CD4-positive, alpha-beta T cell treated with Interferon gamma for 1 hour (primary cell): ENCODE measurements around the gene RGS6.
A peak's percentile ranks its signal among the peaks of the same experiment; 100 is the strongest.

Source experiments
- DNase-seq: peaks from one replicate; pipeline ENCODE4 v3.0.0-alpha.2; 2020

RGS6 gene

DNA sequence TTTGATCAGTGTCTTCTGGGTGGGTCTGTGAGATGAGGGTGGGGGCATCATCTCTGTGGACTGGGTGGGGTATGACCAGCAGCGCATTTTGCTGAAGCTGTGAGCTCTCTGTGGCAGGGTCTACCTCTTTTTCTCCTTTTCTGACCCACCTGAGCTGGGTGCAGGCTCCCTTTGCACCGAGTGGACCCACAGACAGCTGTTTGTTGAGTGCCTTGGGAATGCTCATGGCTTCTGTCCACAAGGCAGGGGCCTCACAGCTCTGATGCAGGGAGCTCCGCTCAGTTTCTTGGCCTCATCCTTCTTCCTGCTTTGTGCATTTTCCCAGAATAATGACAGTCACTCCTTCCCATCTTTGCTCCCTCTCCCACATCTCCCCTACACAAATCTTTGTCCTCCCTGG, 581.1 kb downstream of the RGS6 start:
- no peak for DNase-seq

DNA sequence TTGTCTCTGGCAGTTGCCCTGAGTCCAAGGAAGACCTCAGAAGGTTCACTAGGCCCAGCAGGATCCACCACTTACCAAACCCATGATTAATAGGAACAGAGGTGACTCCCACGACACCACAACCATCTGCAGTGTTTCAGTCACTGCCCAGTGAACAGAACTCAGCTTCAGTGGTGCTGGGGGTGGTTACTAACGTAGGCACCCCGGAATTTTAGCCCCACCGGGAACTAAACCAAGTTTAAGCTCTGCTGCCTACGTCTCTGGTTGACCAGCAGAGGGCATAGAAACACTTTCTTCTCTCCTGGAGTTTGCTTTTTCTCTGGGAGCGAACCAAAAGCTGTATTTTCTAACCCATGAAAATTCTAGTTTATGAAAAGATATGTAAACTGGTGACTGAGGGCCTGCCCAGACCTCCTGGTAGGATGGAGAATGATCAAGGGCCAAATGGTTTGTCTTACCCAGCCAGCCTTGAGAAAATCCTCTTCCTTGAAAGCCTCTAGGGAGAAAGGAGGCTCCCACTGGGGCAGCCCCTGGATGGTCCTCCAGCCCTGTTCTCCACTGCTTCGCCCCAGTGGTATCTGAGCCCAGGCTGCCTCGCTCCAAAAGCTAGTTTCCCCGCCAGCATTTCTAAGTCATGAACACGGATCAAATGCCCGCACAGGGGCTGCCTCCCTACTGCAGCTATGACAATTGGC, 581.9 kb downstream of the RGS6 start:
- DNase-seq, result no peak

DNA sequence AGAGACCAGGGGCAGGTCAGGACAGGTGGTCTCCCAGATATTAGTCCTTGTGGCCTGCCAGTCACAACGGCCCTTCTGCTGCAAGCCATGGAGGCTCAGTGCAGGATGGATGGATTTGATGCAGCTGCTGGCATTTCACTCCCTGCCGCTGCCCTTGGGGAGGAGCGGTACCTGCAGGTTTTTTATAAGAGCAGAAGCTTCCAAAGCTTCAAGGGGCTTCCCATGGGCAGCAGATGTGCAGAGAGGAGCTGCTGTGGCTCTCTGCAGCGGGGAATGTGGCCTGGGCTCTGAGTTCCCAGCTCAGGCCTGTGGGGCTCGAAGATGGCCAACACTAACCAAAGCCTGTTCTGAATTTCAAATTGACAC, 582.4 kb downstream of the RGS6 start:
- no peak for DNase-seq

DNA sequence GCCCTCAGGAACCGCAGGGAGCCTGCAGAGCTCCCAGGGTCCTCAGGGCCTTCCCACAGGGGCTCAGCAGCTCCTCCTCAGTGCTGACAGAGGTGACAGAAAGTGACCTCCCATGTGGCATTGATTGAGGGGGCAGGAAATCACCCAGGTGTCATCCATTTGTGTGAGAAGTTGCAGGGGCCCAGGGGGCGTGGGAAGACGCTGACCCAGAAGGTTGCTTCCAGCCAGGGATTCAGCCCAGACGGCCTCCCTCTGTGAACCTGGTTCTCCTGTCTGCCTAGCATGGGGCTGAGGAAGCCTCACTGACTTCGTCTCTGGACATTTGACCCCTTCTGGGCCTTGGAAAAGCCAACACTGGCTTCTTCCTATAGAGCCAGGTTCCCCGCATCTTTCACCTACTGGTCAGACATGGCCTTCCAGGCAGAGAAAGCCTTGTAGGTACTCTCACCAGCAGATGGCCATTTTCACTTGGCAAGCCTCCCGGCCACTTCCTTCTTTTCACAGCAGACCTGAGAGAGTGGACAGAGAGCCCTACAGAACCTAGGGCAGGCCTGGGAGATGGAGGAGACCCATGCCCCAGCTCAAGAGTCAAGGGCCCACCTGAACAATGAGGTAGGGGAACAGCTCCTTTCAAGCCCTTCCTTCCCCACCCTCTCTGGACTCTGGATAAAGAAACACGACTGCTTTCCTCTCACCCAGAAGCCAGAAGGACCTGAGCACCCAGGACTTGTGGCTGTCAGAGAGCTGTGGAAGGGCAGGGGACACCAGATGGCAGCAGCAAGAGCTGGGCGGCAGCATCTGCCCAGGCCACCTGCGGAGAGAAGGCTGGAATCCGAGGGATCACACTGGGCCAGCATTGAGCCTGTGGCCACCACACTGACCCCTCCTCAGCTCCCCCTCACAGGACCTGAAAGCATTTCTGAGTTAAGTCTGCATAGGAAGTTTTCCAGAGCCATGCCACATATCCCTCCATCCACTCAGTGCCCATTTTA, 583.8 kb downstream of the RGS6 start:
- DNase-seq, result no peak

DNA sequence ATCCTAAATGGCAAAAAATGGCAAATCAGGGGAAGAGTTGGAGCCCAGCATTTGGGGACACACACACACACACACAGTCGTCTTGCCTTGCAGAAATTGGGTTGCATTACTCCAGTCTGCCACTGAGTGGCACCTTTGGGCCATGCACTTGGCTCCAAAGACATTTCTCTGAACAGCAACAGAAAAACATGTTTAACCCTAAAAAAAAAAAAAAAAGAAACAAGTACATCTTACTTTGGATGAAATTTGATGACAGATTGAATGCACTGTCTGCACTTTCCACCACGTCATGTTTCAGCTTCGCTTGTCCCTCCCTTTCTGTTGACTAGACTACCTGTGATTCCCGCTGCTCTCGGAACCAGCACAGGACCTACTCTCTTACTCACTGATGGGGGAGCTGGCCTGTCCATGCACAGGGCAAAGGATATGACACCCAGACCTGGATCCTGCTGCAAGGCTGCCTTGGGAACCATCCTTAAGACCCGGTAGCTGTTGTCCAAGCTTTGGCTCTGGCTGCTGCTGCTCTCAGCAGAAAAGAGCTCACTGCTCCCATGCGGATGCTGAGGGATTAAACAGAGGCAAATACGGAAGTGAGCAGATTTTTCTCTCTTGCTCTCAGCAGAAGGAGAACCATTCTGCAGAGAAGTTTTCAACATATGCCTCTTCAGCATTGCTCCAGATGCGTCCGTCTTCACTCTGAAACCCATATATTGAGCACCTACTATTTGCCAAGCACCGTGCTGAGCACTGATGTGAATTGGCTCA, 584.9 kb downstream of the RGS6 start:
- DNase-seq, result peak; percentile 72

DNA sequence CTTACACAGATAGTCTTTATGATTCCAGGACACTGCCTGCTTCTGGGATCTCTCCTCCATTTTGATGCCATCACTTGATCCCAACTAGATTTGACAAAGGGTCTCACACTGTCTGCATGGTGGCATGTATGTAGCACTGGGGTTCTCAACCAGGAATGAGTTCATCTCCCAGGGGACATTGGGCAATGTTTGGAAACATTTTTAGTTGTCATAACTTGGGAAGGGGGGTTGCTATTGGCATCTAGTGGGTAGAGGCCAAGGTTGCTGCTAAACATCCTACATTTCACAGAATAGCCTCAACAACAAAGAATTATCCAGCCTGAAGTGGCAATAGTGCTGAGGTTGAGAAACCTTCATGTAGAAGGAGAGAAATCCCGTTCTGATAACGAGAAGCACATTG, 585.5 kb downstream of the RGS6 start:
- DNase-seq, result no peak

DNA sequence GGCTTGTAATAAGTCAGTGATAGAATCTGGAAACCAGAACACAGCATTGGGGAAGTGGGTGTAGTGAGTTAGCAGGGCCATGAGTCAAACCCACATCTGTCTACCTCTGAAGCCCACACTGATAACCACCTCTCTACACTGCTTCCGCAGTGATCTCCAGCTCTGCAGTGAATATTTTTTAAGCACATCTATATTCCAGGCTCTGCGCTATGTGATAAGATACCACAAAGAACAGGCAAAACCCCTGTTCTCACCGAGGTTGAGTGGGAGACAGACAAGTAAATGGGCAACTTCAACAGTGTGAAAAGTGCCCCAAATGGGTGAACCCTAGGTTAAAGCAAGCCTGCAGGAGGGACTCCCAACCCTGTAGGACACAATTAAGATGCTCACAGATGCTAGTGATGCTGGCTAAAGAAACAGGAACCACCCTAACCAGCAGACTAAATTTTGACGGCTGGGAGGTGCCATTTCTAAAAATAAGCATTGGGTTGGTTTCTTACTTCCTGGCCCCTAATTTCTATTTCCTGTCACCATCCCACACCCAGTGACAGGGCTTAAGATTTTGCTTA, 586.7 kb downstream of the RGS6 start:
- DNase-seq, result peak; percentile 24

DNA sequence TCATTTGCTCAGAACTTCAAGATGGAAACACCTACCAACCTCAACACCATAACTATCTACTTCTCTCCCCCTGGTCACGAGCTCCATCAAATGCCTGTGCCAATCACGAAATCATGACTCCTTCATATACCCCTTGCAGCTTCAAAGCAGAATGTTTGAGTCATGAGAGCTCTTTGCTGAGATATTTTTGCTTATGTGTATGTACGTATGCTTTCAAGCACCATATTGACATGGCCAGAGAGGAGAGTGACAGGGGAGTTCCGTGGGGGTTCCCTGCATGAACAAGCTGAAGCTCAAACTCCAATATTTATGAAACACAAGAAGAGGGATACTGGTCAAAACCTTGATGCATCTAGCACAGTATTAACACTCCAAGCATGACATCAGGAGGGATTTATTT, 587.3 kb downstream of the RGS6 start:
- no peak for DNase-seq

DNA sequence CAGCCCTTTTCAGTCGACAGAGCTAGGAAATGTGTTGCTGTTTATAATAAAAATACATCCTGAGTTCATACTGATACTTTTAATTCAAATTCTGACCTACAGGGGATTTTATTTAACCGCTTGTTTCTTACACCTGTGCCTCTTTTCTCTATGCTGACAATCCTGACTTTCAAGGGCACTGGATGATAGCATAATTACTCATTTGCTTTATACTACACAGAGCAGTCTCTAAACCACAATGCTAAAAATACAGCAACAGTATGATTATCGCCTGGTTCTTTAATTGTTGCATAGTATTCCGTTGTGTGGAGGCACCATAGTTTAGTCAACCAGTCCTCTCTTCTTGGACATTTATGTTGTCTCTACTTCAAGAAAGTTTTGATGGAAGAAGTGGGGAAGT, 588.8 kb downstream of the RGS6 start:
- DNase-seq, result no peak

DNA sequence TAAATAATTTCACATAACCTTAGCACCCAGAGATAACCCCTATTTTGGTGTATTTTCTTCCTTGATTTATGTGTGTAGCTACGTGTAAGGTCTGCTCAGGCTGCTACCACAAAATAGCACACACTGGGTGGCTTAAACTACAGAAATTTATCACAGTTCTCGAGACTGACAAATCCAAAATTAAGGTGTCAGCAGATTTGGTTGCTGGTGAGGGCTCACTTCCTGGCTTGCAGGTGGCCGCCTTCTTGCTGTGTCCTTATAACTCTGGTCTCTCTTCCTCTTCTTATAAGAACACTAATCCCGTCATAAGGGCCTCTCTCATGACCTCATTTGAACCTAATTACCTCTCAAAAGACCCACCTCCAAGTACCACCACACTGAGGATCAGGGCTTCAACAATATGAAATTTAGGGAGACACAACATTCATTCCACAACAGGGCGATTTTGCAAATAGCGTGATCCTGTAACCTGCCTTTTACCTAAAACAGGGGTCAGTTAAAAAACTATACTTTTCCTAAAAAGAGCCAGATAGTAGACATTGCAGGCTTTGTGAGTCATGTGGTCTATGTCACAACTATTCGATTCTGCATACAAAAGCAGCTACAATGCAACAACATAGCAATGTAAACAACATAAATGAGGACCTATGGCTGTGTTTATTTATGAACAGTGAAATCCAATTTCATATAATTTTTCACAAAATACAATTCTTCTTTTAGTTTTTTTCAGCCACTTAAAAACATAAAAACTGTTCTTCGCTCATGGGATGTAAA, 589.9 kb downstream of the RGS6 start:
- DNase-seq, result no peak

DNA sequence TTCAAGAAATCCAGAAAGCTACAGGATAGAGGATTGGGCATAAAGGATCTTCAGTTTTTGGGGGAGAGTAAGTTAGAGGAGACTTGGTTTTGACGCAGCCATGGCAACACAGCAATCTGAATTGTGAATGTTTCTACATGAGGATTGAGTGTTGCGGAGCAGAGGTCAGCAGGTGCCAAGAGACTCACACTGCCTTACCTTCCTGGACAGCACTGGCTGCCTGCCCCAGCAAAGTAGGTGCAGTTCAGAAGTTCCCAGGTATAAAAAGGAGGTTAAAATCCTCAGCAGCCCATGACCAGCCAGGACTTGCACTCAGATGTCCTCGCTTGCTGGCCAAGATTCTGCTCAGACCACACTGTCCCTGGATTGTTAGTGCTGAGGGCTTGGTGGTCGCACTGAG, 590.6 kb downstream of the RGS6 start:
- DNase-seq, result no peak

DNA sequence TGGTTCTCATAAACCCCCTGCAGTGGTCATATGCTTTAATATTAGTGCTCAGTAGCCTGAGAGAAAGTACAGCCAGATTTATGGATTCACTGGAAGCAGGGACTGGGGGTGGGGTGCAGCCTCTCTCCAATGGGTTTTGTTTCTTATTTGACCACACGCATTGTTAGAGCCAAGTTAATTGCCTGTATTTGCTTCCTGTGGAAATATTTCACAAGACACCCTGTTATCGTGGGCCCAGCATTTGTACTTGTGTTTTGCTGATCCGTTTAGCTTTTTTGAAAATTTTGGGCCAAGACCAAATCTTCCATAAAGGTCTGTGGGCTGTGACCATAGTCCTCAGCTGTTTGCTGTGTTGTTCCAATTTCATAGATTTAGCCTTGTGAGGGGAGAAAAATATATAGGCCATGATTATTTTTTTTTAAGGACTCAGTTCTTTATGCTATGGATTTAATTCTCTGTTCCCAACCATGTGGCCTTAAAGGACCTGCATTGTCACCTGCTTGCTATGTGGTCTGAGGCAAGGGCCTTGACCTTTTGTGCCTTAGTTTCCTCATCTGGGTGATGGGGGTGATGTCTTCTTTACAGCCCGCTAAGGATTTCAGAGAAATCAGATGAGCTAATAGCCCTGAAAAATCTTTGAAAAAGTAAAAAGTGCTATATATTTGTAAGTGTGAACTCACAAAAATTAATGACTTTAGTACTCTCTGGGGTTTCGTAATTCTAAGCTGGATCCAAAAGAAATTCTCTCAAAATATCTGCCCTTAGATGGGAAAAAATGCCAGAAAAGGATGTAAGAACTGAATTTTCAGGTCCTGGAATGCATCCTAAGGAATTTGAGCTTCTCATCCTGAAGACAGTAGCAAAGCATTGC, 591.4 kb downstream of the RGS6 start:
- DNase-seq, result no peak

DNA sequence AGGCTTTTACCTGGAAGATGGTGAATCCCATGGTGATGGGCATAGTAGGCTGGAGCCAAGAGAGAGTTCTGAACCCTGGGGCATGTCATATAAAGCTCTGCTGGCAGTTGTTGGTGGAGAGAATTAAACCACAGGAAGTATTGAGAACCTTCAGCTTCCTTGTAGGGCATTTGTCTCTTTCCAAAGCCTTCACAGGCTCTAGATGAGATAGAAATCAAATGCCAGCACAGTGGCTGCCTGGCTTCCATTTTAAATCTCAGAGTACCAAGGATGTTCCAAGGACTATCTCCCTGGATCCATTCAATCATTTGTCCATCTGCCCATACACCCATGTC, 592.0 kb downstream of the RGS6 start:
- no peak for DNase-seq

DNA sequence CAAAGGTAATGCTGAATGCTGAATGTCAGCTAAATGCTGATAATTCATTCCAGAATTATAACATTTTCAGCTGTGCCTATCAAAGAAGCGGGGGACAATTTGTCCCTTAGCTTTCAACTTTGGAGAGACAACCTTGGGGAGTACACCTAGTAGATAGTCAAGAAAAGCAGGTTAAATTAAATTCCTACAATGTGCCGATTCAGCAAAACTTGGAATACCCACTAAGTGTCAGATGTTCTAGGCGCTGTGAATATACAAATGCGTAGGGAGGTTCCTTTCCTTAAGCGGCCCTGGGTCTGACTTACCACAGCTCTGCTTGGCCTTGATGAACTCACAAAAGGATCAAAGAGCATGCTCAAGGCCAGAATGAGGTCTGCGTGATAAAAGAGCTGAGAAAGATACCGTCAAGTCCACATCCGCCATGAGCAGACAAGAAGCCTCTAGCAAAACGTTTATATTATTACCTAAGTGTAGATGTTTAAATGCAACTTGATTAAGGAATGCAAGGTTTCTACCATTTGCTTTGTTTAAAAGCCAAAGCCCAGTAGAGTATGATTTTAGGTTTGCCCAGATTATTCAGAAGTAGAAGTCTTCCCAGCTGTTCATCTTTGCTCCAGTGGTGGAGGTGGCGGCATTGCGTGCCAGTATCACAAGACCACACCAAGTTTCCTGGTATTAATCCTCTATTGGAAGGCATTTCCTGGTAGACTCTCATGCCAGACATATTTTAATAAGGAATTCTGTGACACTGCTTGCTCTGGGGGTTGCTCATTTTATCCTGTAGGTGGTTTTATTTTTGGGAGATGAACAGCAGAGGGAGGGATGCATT, 593.1 kb downstream of the RGS6 start:
- DNase-seq, result no peak

DNA sequence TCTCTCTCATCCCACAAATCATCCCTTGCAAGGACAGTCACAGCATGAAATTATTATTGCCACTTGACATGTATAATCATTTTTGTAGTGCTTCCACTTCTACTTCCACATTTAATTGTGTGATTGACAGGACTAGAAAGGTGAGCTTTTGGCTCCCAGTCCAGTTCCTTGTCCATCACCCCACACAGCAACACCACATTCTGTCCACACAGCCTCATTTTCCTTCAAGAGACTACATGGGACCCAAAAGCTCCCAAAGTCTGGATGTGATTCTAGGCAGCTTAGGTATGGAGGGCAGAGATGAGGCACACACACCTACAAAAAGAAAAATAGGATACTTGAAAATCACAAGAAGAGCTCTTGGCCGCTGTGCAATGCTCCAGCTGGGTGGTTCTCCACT, 595.4 kb downstream of the RGS6 start:
- DNase-seq, result no peak

DNA sequence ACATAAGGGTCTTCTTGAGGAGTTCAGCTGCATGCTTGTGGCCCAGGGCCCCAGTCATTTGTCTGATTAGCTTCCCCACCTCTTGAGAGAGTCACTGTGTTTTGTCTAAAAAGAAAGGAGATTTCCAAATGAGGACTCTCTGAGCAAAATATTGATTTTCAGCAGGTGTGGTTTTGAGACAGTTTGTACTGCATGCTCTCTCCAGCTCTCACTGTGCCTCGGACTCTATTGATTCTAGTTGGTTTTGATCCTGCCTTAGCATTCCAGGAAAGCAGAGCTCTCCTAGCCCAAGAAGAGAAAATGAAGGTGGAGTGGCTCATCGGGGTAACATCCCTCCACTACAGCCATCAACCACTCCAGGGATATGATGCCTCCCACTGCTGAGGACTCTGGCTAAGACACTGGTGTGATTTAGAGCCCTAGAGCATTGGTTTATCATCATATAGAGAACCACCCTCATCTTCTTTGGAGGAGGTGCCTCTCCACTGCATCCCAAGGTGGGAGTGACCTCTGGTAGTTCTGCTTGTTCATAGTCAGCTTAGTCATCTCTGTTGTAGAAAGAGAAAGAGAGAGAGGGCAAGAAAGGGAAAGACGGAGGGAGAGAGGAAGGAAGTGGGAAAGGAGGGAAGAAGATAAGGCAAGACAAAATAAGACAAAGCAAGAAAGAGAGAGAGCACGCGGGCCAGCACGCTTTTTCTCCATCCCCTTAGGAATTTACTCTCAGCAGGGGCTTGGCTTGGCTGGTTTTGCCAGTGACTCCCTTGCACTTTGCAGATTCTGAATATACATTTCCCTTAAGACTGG, 596.0 kb downstream of the RGS6 start:
- no peak for DNase-seq

DNA sequence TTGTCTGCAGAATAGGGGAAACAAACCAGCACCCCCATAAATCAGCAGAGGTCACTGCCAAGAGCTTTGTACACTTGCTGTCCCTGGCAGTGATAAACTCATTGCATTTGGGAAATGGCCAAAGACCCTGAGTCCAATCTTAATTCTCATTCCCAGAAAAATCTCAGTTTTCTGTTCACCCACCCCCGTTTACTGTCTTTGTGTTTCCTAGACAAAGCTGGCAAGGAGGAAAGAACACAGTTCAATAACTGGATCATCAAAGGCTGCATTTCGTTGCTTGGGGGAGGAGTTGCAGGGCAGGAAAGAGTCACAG, 596.6 kb downstream of the RGS6 start:
- DNase-seq, result no peak

DNA sequence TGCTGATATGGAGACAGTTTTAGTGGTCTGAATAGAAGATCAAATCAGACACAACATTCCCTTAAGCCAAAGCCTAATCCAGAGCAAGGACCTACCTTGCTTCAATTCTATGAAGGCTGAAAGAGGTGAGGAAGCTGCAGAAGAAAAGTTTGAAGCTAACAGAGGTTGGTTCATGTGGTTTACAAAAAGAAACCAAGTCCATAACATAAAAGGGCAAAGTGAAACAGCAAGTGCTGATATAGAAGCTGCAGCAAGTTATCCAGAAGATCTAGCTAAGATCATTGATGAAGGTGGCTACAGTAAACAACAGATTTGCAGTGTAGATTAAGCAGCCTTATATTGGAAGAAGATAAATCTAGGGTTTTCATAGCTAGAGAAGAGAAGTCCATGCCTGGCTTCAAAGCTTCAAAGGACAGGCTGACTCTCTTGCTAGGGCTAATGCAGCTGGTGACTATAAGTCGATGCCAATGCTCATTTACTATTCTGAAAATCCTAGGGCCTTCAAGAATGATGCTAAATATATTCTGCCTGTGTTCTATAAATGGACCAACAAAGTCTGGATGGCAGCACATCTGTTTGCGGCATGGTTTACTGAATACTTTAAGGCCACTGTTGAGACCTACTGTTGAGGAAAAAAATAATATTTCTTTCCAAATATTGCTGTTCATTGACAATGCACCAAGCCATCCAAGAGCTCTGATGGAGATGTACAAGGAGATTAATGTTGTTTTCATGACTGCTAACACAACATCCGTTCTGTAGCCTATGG, 600.6 kb downstream of the RGS6 start:
- DNase-seq, result no peak

DNA sequence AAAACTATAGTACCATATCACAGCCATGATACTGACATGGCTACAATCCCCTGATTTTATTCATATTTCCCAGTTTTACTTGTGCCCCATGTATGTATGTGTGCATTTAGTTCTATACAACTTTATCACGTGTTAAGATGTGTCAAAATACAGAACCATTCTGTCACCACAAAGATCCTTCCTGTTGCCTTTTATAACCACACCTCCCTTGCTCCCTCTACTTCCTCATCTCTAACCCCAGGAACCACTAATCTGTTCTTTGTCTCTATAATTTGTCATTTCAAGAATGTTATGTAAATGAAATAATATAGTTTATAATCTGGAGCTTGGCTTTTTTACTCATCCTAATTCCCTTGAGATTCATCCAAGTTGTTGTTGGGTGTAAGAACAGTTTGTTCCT, 603.3 kb downstream of the RGS6 start:
- no peak for DNase-seq
